SH-SY5Y (cell line): ENCODE measurements around the gene CACNA2D2.

ENCODE experiments used
- GATA2 ChIP-seq: IDR thresholded peaks from 2 replicates; pipeline ENCODE4 v1.6.1; 2011; ENCODE audit warnings: mild to moderate bottlenecking, low read depth, low read length
- GATA3 ChIP-seq: IDR thresholded peaks from 2 replicates; pipeline ENCODE4 v1.6.1; 2011; ENCODE audit warnings: low read depth, mild to moderate bottlenecking, low read length, moderate library complexity

The CACNA2D2 gene

DNA sequence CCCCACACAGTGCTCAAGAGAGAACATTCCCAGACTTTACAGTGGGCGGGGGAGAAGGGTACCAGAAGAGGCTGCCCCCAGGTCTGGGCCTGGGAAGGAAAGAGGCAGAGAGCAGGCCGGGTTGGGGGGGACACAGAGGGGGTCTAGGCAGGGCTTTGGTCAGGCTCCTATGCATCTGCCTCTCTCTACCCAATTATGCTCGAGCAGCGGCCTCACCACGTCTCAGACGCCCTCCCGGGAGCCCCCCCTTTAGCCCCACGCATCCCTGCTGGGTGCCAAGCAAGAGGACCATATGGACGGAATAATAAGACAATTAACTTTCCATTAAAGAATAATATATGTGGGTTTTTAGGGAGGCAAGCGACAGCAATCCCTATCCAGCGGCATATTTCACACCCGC lies 32.8 kb downstream of the CACNA2D2 start:
- TF ChIP-seq GATA2 (no peak), GATA3 (no peak)

DNA sequence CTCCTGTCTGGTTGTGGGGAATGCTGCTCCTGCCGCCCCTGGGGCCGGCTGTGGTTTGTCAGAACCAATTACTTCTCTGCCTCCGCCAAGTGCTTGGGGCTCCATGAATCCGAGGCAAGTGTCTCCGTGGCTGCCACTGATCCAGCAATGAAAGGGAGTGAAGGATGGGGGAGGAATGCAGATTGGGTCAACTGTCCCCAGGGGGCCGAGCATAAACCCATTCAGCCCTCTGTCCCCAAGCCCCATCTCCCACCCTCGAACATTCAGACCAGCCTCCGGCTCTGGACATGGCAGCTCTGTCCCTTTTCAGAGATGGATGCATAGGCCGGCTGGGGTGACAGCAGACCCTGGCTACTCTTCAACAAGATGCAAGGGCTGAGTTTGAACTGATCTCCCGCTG lies 35.5 kb downstream of the CACNA2D2 start:
- TF ChIP-seq GATA2 (no peak), GATA3 (no peak)

DNA sequence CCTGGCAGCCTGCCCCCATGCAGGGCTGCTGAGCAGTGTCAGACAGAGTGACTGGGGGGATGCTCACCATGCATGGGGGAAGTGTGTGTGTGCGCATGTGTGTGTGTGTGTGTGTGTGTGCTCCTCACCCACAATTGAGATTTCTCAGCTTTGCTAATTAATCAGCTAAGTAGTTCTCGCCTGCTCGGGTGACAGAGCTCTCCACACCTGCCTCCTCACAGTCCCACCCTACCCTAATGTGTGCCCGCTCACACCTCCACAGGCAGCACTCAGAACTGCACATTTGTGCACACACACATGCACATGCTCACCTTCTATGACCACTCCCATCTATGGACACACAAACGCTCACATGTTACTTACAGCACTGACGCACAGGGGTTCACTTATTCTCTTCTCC lies 37.3 kb downstream of the CACNA2D2 start:
- no peak for TF ChIP-seq GATA2
- no peak for TF ChIP-seq GATA3

GRCh38 chr3:50464569-50464968 lies 38.9 kb downstream of the CACNA2D2 start:
- TF ChIP-seq GATA2 (no peak), GATA3 (no peak)

GRCh38 chr3:50459785-50460184 lies 43.6 kb downstream of the CACNA2D2 start:
- TF ChIP-seq GATA3: no peak
- TF ChIP-seq GATA2: no peak

GRCh38 chr3:50457988-50458387 lies 45.4 kb downstream of the CACNA2D2 start:
- TF ChIP-seq GATA2: no peak
- TF ChIP-seq GATA3: no peak

- TF ChIP-seq GATA2: no peak
- TF ChIP-seq GATA3: no peak
Measured at GRCh38 chr3:50455161-50456018, 48.0 kb downstream of the CACNA2D2 start.

- TF ChIP-seq GATA2 (no peak), GATA3 (no peak)
Measured at GRCh38 chr3:50454481-50455070, 48.9 kb downstream of the CACNA2D2 start.

DNA sequence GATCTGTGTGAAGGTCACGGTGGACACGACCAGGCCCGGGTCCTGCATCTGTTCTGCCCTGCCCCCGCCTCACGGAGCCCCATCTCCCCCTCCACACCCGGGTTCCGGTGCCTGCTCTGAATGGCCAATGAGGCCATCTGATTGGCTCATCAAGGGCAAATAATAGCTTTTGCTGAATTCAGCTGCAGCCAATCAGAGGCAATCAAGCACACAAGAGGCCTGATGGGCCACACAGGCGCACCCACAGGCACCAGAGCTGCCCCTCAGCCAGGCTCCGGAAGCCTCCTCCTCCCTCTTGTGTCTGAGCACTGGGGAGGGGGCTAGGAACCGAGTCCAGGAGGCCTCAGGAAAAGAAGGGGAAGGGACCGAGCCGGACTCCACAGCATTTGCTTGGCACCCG lies 49.5 kb downstream of the CACNA2D2 start:
- TF ChIP-seq GATA2: no peak
- no peak for TF ChIP-seq GATA3

GRCh38 chr3:50450209-50450921 lies 53.1 kb downstream of the CACNA2D2 start:
- no peak for TF ChIP-seq GATA3
- TF ChIP-seq GATA2: no peak

DNA sequence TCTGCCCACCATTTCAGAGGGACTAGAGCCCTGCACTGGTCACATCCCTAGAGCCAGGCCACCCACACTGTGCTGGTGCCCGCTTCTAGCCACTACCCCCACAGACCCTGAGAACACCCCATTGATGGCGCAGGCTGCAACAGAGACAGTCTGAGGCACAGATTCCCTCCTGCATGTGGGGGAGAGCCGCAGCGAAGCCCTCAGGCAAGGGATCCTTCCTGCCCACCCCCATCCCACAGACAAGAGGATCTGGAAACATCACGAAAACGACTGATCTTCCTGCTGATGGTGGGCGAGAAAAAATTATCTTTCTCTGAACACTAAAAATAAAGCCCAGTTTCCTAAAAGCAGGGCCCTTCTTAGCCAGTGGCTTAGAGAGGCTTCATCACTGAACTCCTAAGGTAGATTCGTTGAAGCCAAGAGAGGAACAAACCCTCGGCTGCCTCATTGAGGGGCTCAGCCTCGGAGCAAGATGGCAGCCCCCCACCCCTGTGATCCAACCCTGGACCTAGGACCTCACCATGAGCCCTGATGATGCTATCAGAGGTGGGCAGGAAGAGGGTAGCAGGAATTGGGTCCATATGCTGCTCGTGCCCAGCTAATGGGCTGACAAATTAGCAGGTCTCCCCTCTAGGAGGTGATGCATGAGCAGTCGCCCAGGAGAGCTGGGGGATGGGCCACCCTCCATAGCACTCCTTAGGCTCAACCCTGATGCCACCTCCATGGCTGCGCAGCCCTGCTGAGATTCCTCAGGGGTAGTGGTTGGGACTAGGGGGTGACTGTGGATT lies 54.5 kb downstream of the CACNA2D2 start:
- TF ChIP-seq GATA3 (no peak), GATA2 (peak; percentile 60)

DNA sequence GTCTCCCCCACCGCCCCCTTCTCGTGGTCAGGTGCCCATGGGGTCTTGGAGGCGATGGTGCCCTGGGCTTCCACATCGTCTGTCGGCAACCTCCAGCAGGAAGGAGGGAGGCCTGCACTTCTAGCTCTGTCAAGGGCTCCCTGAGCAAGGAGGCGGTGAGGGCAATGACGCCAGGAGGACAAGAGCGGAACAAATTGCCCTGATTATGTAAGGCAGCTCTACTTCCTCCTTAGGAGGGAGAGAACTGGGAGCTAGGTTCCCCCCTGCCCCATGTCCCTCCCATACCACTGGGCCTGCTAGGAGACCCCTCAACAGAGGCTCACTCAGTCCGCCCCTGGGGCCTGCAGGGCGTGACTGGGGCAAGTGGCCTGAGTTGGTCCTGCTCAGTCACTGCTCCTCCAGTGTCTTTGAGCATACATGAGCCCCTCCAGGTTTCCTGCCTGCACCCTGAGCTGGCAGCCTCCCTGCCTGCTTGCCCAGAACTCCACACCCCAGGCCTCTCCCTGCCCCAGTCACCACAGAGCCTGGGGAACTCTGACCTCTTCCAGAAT lies 56.1 kb downstream of the CACNA2D2 start:
- TF ChIP-seq GATA3 (no peak), GATA2 (no peak)

- no peak for TF ChIP-seq GATA2
- no peak for TF ChIP-seq GATA3
Measured at GRCh38 chr3:50445919-50446318, 57.5 kb downstream of the CACNA2D2 start.
